Psoas muscle (tissue), 8 donors: ENCODE data around the gene GABRB1. TPM values are rescaled to one million over a fixed set of nuclear protein-coding genes. Genes with fewer than 3 reads are reported as not detected.
"Not testable (repeated sequence)": the region's sequence is repeated elsewhere in the genome, so short reads cannot be mapped to it uniquely, and the experiment has no call there.

Experiments
- ATAC-seq, 4 donors: fragments of 200-7000 bp; cut with Tn5 transposase; one replicate each; pipeline ENCODE4 v1.9.1; 2020; ENCODE audit warnings: moderate library complexity in 3 of 4, mild to moderate bottlenecking in 2 of 4
- DNase-seq, 2 donors: peaks; one replicate each; pipeline ENCODE4 v3.0.0-alpha.2; 2020
- H3K27ac ChIP-seq: fragments of 200-600 bp; one replicate; pipeline ENCODE4 v1.8.0; 2022
- H3K27me3 ChIP-seq, 3 donors: fragments of 200-600 bp in 1 of 3; one replicate each; pipeline versions ENCODE4 v1.6.1 to v1.8.0; 2013 to 2022; ENCODE audit warnings: low read length in 2 of 3, mild to moderate bottlenecking in 2 of 3, moderate library complexity in 1 of 3; ENCODE audit not compliant: insufficient read depth in 3 of 3
- H3K36me3 ChIP-seq, 2 donors: fragments of 200-600 bp in 1 of 2; one replicate each; pipeline versions ENCODE4 v1.6.1 to v1.8.0; 2013 to 2022; ENCODE audit warnings: low read depth in 1 of 2, mild to moderate bottlenecking in 1 of 2, moderate library complexity in 1 of 2; ENCODE audit not compliant: insufficient read depth in 1 of 2
- H3K4me1 ChIP-seq: fragments of 200-600 bp; one replicate; pipeline ENCODE4 v1.8.0; 2022
- H3K4me3 ChIP-seq: fragments of 200-600 bp; one replicate; pipeline ENCODE4 v1.8.0; 2022; ENCODE audit warnings: mild to moderate bottlenecking
- H3K9me3 ChIP-seq: fragments of 200-600 bp; one replicate; pipeline ENCODE4 v1.8.0; 2022
- CTCF ChIP-seq: fragments of 200-600 bp; IDR thresholded peaks from one replicate; pipeline ENCODE4 v1.8.0; 2022; ENCODE audit warnings: antibody characterized with exemption
- WGBS, 3 donors: extraction: QIAGEN DNeasy Blood & Tissue Kit; methylation state at CpG; one replicate each; pipeline versions ENCODE4 v1.1.6 to v1.1.7; 2013; 5-methylcytosine and 5-hydroxymethylcytosine counted together
- intact Hi-C, 2 donors: fragments of 100-400 bp; cut with DNase I; formaldehyde crosslinking; loops; one replicate each; pipeline versions ENCODE4 v1.11.0 to v1.14.2; 2022
- polyA plus RNA-seq, 3 donors: library from polyadenylated mRNA; stranded (reverse); fragments of 200-250 nt; gene quantifications; one replicate each; pipeline ENCODE4 v1.2.3, GENCODE V29; 2013
- total RNA-seq, 4 donors: library from RNA; stranded (reverse); fragmentation: NEBNext Ultra II Directional in 2 of 4; extraction: Animal tissue kit (Norgen Biotek cat#: 25700) in 2 of 4; gene quantifications; one replicate each; pipeline versions ENCODE4 v1.2.1 to v1.2.4, GENCODE V29; 2021 to 2023
- donor health status: healthy with polysubstance abuse.
- donor health status: DM: no; HTN: no; CAD: no; lungs with moderate emphysema.
- donor health status: Bipolar disorder and iron deficiency.
- donor health status: healthy.
- donor health status: DM: yes; HTN: yes; CAD: no.
- donor health status: DM: no; HTN: no; CAD: no.
- donor health status: DM: no; HTN: no; CAD: no.
- donor health status: DM: yes; HTN: yes; CAD: no.

The GABRB1 gene
- total and polyA plus RNA-seq, 7 donors = not detected

GRCh38 chr4:47289805-47290204, 258.4 kb downstream of the GABRB1 start:
- no peaks in the 10 kb centered on the region for H3K9me3 ChIP-seq
- no peak overlapping the region for H3K27ac ChIP-seq
- no peak for DNase-seq
- TF ChIP-seq CTCF = no peak
- H3K27me3 ChIP-seq = no peaks in the 10 kb centered on the region
- H3K36me3 ChIP-seq = no peaks in the 10 kb centered on the region
- no peak for ATAC-seq
- no peak overlapping the region for H3K4me3 ChIP-seq
- no peaks in the 10 kb centered on the region for H3K4me1 ChIP-seq
- intact Hi-C loops = no loop called here

- H3K36me3 ChIP-seq, H3K4me1 ChIP-seq, ATAC-seq, H3K9me3 ChIP-seq, DNase-seq, intact Hi-C loops, H3K27me3 ChIP-seq, H3K27ac ChIP-seq, H3K4me3 ChIP-seq: not testable (repeated sequence)
- 82 to 83% (median 83%) methylated on average over 4 of the region's 4 CpGs for WGBS, 3 donors
Observed at GRCh38 chr4:47290873-47291272, 259.5 kb downstream of the GABRB1 start.

DNA sequence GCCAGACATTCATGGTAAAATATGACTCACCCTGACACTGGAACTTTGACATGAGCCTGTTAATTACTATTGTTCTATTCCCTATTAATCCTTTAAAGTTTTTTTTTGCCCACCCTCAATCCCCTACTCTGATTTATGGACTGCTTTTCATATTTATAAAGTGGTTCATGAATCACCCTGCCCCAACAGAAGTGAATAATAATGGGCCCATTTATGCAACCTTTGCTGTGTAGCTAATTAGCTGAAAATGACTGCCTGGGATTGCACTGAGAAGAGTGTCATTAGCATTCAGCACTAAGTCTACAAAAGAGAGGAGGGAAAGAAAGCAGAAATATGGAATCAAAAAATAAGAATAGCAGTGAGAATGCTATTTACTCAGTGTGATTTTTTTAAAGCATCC, 277.8 kb downstream of the GABRB1 start:
- H3K27ac ChIP-seq = no peak overlapping the region

GRCh38 chr4:47312170-47312569, 280.8 kb downstream of the GABRB1 start:
- H3K36me3 ChIP-seq = no peaks in the 10 kb centered on the region
- no peak for DNase-seq
- intact Hi-C loops = no loop called here
- no peak overlapping the region for H3K27ac ChIP-seq
- WGBS, 3 donors = 86 to 94% (median 87%) methylated on average over 2 of the region's 2 CpGs
- no peak for TF ChIP-seq CTCF
- H3K9me3 ChIP-seq = no peaks in the 10 kb centered on the region
- no peaks in the 10 kb centered on the region for H3K27me3 ChIP-seq
- H3K4me3 ChIP-seq = no peak overlapping the region
- H3K4me1 ChIP-seq = no peaks in the 10 kb centered on the region
- ATAC-seq = no peak

More for the DNA sequence above, 277.8 kb downstream of the GABRB1 start:
- Histone ChIP-seq H3K4me1 (no peaks in the 10 kb centered on the region), H3K9me3 (no peaks in the 10 kb centered on the region), H3K36me3 (no peaks in the 10 kb centered on the region), H3K27me3 (no peaks in the 10 kb centered on the region), H3K4me3 (no peak overlapping the region)
- no peak for DNase-seq
- no peak for TF ChIP-seq CTCF
- no peak for ATAC-seq
- intact Hi-C loops = no loop called here

DNA sequence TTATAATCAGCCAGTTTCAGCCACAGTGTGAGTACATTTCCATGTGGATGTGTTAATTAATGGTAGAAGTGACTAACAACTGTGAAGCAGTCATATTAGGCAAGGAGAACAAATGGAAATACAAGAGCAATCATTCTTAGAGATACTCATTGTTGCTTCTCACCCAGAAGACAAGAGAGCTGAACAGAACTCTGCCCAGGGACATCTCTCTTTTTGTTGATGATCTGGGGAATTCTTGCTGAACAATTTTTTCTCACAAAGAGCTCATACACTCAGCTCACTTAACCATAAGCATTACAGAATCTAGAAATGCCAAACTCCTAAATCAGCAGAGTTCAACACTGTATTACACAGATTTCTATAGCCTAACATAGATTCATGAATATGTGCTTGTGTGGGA, 282.0 kb downstream of the GABRB1 start:
- DNase-seq (no peak), ATAC-seq (no peak)
- H3K27ac ChIP-seq = no peak overlapping the region
- H3K36me3 ChIP-seq = no peaks in the 10 kb centered on the region
- H3K4me3 ChIP-seq = no peak overlapping the region
- H3K27me3 ChIP-seq = no peaks in the 10 kb centered on the region
- no peaks in the 10 kb centered on the region for H3K4me1 ChIP-seq
- TF ChIP-seq CTCF = no peak
- intact Hi-C loops = no loop called here
- no peaks in the 10 kb centered on the region for H3K9me3 ChIP-seq
